ENCODE results near the gene NACC2. TPM values are rescaled to one million over a fixed set of nuclear protein-coding genes. Genes with fewer than 3 reads are reported as not detected.
A peak's percentile ranks its signal among the peaks of the same experiment; 100 is the strongest.

The NACC2 gene
- total and polyA plus RNA-seq, 10 of the 15 experiments (the other 5 are each of a cell fraction or from before 2014, with no cell fraction given) = 0.66 to 14.7 (median 3.5) TPM

- FAIRE-seq (peak; percentile 62), DNase-seq (ENCODE audit: low read depth, low spot score) (peak; percentile 77), ATAC-seq (peak; percentile 90)
- Histone ChIP-seq H3K4me2 (ENCODE audit: control insufficient read depth, insufficient read depth) (peak overlapping the region; percentile 70), H3K27me3 (replicated peaks in 1 of 2; ENCODE audit: control insufficient read depth in 2 of 2, insufficient read depth in 2 of 2, low read length in 1 of 2) (no peaks in the 10 kb centered on the region), H3K36me3 (ENCODE audit: control insufficient read depth in 2 of 2, insufficient read depth in 2 of 2, low read length in 1 of 2) (no peaks in the 10 kb centered on the region), H3K27ac (ENCODE audit: control insufficient read depth, insufficient read depth) (peak overlapping the region; percentile 77), H3K9me3 (replicated peaks; ENCODE audit: control insufficient read depth, insufficient read depth, low read length) (no peaks in the 10 kb centered on the region), H2AFZ (ENCODE audit: control insufficient read depth, low read depth, low read length) (peak overlapping the region; percentile 78), H3K9ac (ENCODE audit: control insufficient read depth, insufficient read depth, low read length) (peak overlapping the region; percentile 64), H3K79me2 (ENCODE audit: control insufficient read depth, insufficient read depth, low read length) (peaks cover 19% of the 10 kb centered on the region), H4K20me1 (ENCODE audit: control insufficient read depth, insufficient read depth) (no peaks in the 10 kb centered on the region), H3K4me3 (peak overlapping the region; percentile 76), H3K4me1 (ENCODE audit: control insufficient read depth, insufficient read depth, low read length) (peaks cover 49% of the 10 kb centered on the region)
- SMC1A ChIA-PET (ENCODE audit: uncharacterized antibody, unreplicated experiment) = interaction anchor here (0.8 to 4.0 kb wide), 5 partner anchors 8 to 20 kb away, joined by 3 to 19 read pairs (median 3); partner anchors contain the start of gene NACC2
- WGBS (ENCODE audit: insufficient coverage, insufficient replicate concordance, low lambda C conversion rate, missing lambda C conversion rate) = under 1% methylated on average over 40 of the region's 48 CpGs
- POLR2A ChIA-PET = interaction anchor here (0.9 to 4.0 kb wide), 5 partner anchors 8 to 149 kb away, joined by 3 to 28 read pairs (median 6); partner anchors contain the start of genes NACC2, TMEM250 and UBAC1
- CTCF ChIA-PET = interaction anchor here (0.7 to 1.2 kb wide), 5 partner anchors 8 to 160 kb away, joined by 3 to 13 read pairs (median 3); no protein-coding TSS in a partner anchor
- in situ Hi-C loops (cut with MboI) = no loop called here
- intact Hi-C loops (cut with micrococcal nuclease; ENCODE audit: unreplicated experiment) = loop anchor here (1.0 kb wide), 1 partner anchor 8 kb away; no protein-coding TSS in a partner anchor
- RAD21 ChIA-PET (ENCODE audit: unreplicated experiment) = interaction anchor here (1.3 to 6.6 kb wide), 4 partner anchors 8 to 149 kb away, joined by 7 to 52 read pairs (median 18); partner anchors contain the start of genes NACC2 and UBAC1
- no TSS peak for BruUV-seq (replicated peaks)
- TF ChIP-seq TBL1XR1 (IDR thresholded peaks at IDR 0.05; ENCODE audit: low read depth, low read length) (0 out of 2 replicates have a peak, but pooled peaks have one; percentile 67), IRF4 (IDR thresholded peaks at IDR 0.05; ENCODE audit: low read depth, low read length) (no peak), ELK1 (IDR thresholded peaks at IDR 0.05; ENCODE audit: low read depth, low read length) (peak; percentile 94), POLR2AphosphoS5 (IDR thresholded peaks at IDR 0.05; ENCODE audit: low read length) (peak; percentile 46; the same call in 1 of the 2 replicates), CHD2 (IDR thresholded peaks at IDR 0.05; ENCODE audit: borderline replicate concordance, low read depth, low read length) (peak; percentile 88), LARP7 (IDR thresholded peaks at IDR 0.05) (peak; percentile 92), MAX (IDR thresholded peaks at IDR 0.05; ENCODE audit: low read depth, low read length) (peak; percentile 75), MYC (IDR thresholded peaks at IDR 0.05; ENCODE audit: insufficient read depth, insufficient read length, insufficient replicate concordance, low read length, severe bottlenecking) (peak; percentile 79), CBFB (IDR thresholded peaks at IDR 0.05; ENCODE audit: low read depth) (no peak), REST (IDR thresholded peaks at IDR 0.05; ENCODE audit: low read depth, low read length) (0 out of 2 replicates have a peak, but pooled peaks have one; percentile 11), E2F4 (IDR thresholded peaks at IDR 0.05; ENCODE audit: low read depth, low read length) (0 out of 2 replicates have a peak, but pooled peaks have one; percentile 38), BCL11A (IDR thresholded peaks at IDR 0.05; ENCODE audit: low read depth, low read length) (peak; percentile 39; the same call in 1 of the 2 replicates), ZNF384 (IDR thresholded peaks at IDR 0.05; ENCODE audit: borderline replicate concordance, low read depth, low read length) (no peak), BCL3 (IDR thresholded peaks at IDR 0.05; ENCODE audit: borderline replicate concordance, insufficient read depth, low read depth, low read length, poor library complexity, severe bottlenecking) (peak; percentile 90), DPF2 (IDR thresholded peaks at IDR 0.05) (peak; percentile 94)
Measured at GRCh38 chr9:136109351-136110081, 14.4 kb upstream of the NACC2 start.

All from GM12878 (cell line).